Measurements from ENCODE around the gene DCDC2B. TPM values are rescaled to one million over a fixed set of nuclear protein-coding genes. Genes with fewer than 3 reads are reported as not detected.

The DCDC2B gene
- total and polyA plus RNA-seq, 2 of the 13 experiments (the other 11 are each of a cell fraction or from before 2014, with no cell fraction given) = not detected

GRCh38 chr1:32201011-32201855 is 7.7 kb upstream of the DCDC2B start (continued):
- no peak for TF ChIP-seq PHB2 (IDR thresholded peaks at IDR 0.05; ENCODE audit: partially characterized antibody)
- TF ChIP-seq BHLHE40 (IDR thresholded peaks at IDR 0.05; ENCODE audit: low read length) = no peak
- TF ChIP-seq ZNF136 (CRISPR knock-in tag; IDR thresholded peaks at IDR 0.05; ENCODE audit: low read depth) = no peak
- TF ChIP-seq HMG20A (CRISPR knock-in tag; IDR thresholded peaks at IDR 0.05; ENCODE audit: borderline replicate concordance) = no peak
- TF ChIP-seq EED (CRISPR knock-in tag; IDR thresholded peaks at IDR 0.05) = no peak
- TF ChIP-seq MYNN (CRISPR knock-in tag; IDR thresholded peaks at IDR 0.05; ENCODE audit: low read depth) = no peak
- TF ChIP-seq GATAD1 (CRISPR knock-in tag; IDR thresholded peaks at IDR 0.05) = no peak
- peak; percentile 9 for TF ChIP-seq YY1 (IDR thresholded peaks at IDR 0.05; ENCODE audit: insufficient read depth, insufficient replicate concordance, low read depth, low read length)
- TF ChIP-seq MAZ (IDR thresholded peaks at IDR 0.05; ENCODE audit: borderline replicate concordance, low read depth, low read length) = no peak
- TF ChIP-seq MAZ (CRISPR knock-in tag; IDR thresholded peaks at IDR 0.05; ENCODE audit: low read depth) = 0 out of 2 replicates have a peak, but pooled peaks have one; percentile 10
- no peak for TF ChIP-seq SNAPC4 (CRISPR knock-in tag; IDR thresholded peaks at IDR 0.05)
- TF ChIP-seq MYPOP (CRISPR knock-in tag; IDR thresholded peaks at IDR 0.05) = no peak
- no peak; the same call in 1 of the 2 replicates for TF ChIP-seq UBTF (CRISPR knock-in tag; IDR thresholded peaks at IDR 0.05)
- no peak for TF ChIP-seq ZNF296 (CRISPR knock-in tag; conservative IDR thresholded peaks at IDR 0.05)
- no peak for TF ChIP-seq MZF1 (CRISPR knock-in tag; IDR thresholded peaks at IDR 0.05; ENCODE audit: borderline replicate concordance)
- no peak for TF ChIP-seq ZKSCAN5 (CRISPR knock-in tag; IDR thresholded peaks at IDR 0.05)
